H1 (cell line): ENCODE measurements around the gene SUV39H2. TPM values are rescaled to one million over a fixed set of nuclear protein-coding genes. Genes with fewer than 3 reads are reported as not detected.

Experiments
- CTCF ChIA-PET: fragments of 300-600 bp; sonication (Branson Sonifier 250); formaldehyde crosslinking; loops from one replicate; lab custom pipeline; 2021; ENCODE audit not compliant: partially characterized antibody; lab: Charles Lee
- POLR2A ChIA-PET: fragments of 300-600 bp; sonication (Branson Sonifier 250); formaldehyde crosslinking; loops from one replicate; lab custom pipeline; 2021; ENCODE audit warnings: inconsistent platforms; ENCODE audit not compliant: partially characterized antibody; lab: Charles Lee
- DNase-seq, 2 experiments: peaks; one replicate each; pipeline versions ENCODE4 v3.0.0 to v3.0.0-alpha.2; 2010 to 2022; ENCODE audit warnings: low spot score in 2 of 2, low read depth in 1 of 2, mixed read lengths in 1 of 2
- FAIRE-seq: peaks from 2 replicates; lab custom pipeline; 2011; peaks lifted over from hg19 to GRCh38; lab: Jason Lieb, UNC
- H2AFZ ChIP-seq: 2 replicates; pipeline ENCODE4 v1.8.1; 2012; ENCODE audit warnings: low read length, inconsistent platforms
- H2AK5ac ChIP-seq: 2 replicates; pipeline ENCODE4 v1.6.1; 2013; ENCODE audit warnings: low read depth, low read length
- H2BK120ac ChIP-seq: replicated peaks from 2 replicates; pipeline ENCODE3; 2013; ENCODE audit warnings: low read depth, low read length, inconsistent platforms
- H2BK12ac ChIP-seq: 2 replicates; pipeline ENCODE4 v1.6.1; 2013; ENCODE audit warnings: low read depth, low read length
- H2BK15ac ChIP-seq: 2 replicates; pipeline ENCODE4 v1.6.1; 2013; ENCODE audit warnings: low read length
- H2BK20ac ChIP-seq: 2 replicates; pipeline ENCODE4 v1.6.1; 2013; ENCODE audit warnings: low read length
- H2BK5ac ChIP-seq: 2 replicates; pipeline ENCODE4 v1.6.1; 2013; ENCODE audit warnings: low read depth, low read length
- H3K14ac ChIP-seq: 2 replicates; pipeline ENCODE4 v1.6.1; 2013; ENCODE audit warnings: inconsistent platforms; ENCODE audit not compliant: insufficient read length
- H3K18ac ChIP-seq: 2 replicates; pipeline ENCODE4 v1.6.1; 2013; ENCODE audit warnings: low read length; ENCODE audit errors: extremely low read depth
- H3K23ac ChIP-seq: 2 replicates; pipeline ENCODE4 v1.6.1; 2013; ENCODE audit warnings: inconsistent platforms; ENCODE audit not compliant: insufficient read length
- H3K23me2 ChIP-seq: 2 replicates; pipeline ENCODE4 v1.6.1; 2013; ENCODE audit warnings: low read depth, low read length
- H3K27ac ChIP-seq: 2 replicates; pipeline ENCODE4 v1.6.1; 2011; ENCODE audit warnings: low read depth, low read length, inconsistent platforms
- H3K27me3 ChIP-seq, 4 experiments: replicated peaks in 1 of 4; 1 replicate in 1 of 4; 2 replicates in 3 of 4; pipeline versions ENCODE4 v1.6.1 to v1.8.1; 2011 to 2013; ENCODE audit warnings: low read length in 3 of 4, mild to moderate bottlenecking in 3 of 4, inconsistent platforms in 2 of 4, mixed read lengths in 2 of 4, moderate library complexity in 1 of 4; ENCODE audit not compliant: control insufficient read depth in 3 of 4, insufficient read depth in 3 of 4; ENCODE audit errors: extremely low read depth in 1 of 4
- H3K36me3 ChIP-seq, 4 experiments: 2 replicates each; pipeline versions ENCODE4 v1.6.1 to v1.8.1; 2011 to 2013; ENCODE audit warnings: mild to moderate bottlenecking in 4 of 4, low read length in 3 of 4, moderate library complexity in 2 of 4, control low read depth in 1 of 4, inconsistent platforms in 1 of 4; ENCODE audit not compliant: insufficient read depth in 4 of 4, control insufficient read depth in 2 of 4
- H3K4ac ChIP-seq: replicated peaks from 2 replicates; pipeline ENCODE3; 2013; ENCODE audit warnings: low read length, low read depth, mixed read lengths, inconsistent platforms; ENCODE audit not compliant: insufficient read length
- H3K4me1 ChIP-seq, 4 experiments: replicated peaks in 1 of 4; 1 replicate in 1 of 4; 2 replicates in 3 of 4; pipeline versions ENCODE4 v1.6.1 to v1.8.1; 2011 to 2013; ENCODE audit warnings: low read length in 3 of 4, inconsistent platforms in 2 of 4, mixed read lengths in 1 of 4; ENCODE audit not compliant: insufficient read depth in 4 of 4, control insufficient read depth in 3 of 4
- H3K4me2 ChIP-seq, 2 experiments: 2 replicates each; pipeline versions ENCODE4 v1.6.1 to v1.8.1; 2011 to 2013; ENCODE audit warnings: low read depth in 2 of 2, low read length in 2 of 2, control low read depth in 1 of 2, inconsistent platforms in 1 of 2, mild to moderate bottlenecking in 1 of 2; ENCODE audit not compliant: insufficient read depth in 1 of 2
- H3K4me3 ChIP-seq, 4 experiments: fragments of 200-600, 300-600 bp in 1 of 4; sonication (generic), shearing (Covaris generic), sonication (Bioruptor Twin) in 1 of 4; 2 replicates each; pipeline versions ENCODE4 v1.5.1 to v1.8.1; 2011 to 2016; ENCODE audit warnings: low read length in 4 of 4, low read depth in 3 of 4, control low read depth in 2 of 4, inconsistent platforms in 2 of 4, mild to moderate bottlenecking in 2 of 4, mixed read lengths in 1 of 4, moderate library complexity in 1 of 4; ENCODE audit not compliant: insufficient read depth in 2 of 4; ENCODE audit errors: extremely low read depth in 1 of 4
- H3K56ac ChIP-seq: replicated peaks from 2 replicates; pipeline ENCODE3; 2013; ENCODE audit warnings: low read depth, mild to moderate bottlenecking, mixed read lengths, low read length, inconsistent platforms; ENCODE audit not compliant: insufficient read length
- H3K79me1 ChIP-seq: 2 replicates; pipeline ENCODE4 v1.6.1; 2013; ENCODE audit warnings: low read depth, low read length, control low read depth
- H3K79me2 ChIP-seq, 2 experiments: 2 replicates each; pipeline versions ENCODE4 v1.6.1 to v1.8.1; 2012 to 2013; ENCODE audit warnings: low read length in 2 of 2, mild to moderate bottlenecking in 2 of 2, inconsistent platforms in 1 of 2; ENCODE audit not compliant: insufficient read depth in 2 of 2, control insufficient read depth in 1 of 2
- H3K9ac ChIP-seq, 4 experiments: replicated peaks in 1 of 4; 1 replicate in 1 of 4; 2 replicates in 3 of 4; pipeline versions ENCODE4 v1.6.1 to v1.8.1; 2011 to 2013; ENCODE audit warnings: low read depth in 3 of 4, low read length in 3 of 4, control low read depth in 2 of 4, mild to moderate bottlenecking in 2 of 4, moderate library complexity in 2 of 4, inconsistent platforms in 1 of 4; ENCODE audit errors: extremely low read depth in 1 of 4
- H3K9me3 ChIP-seq, 2 experiments: 2 replicates each; pipeline versions ENCODE4 v1.6.1 to v1.8.1; 2012 to 2013; ENCODE audit warnings: mild to moderate bottlenecking in 2 of 2, moderate library complexity in 2 of 2, control low read depth in 1 of 2, inconsistent platforms in 1 of 2, low read depth in 1 of 2, low read length in 1 of 2, mixed read lengths in 1 of 2; ENCODE audit not compliant: insufficient read depth in 2 of 2
- H4K20me1 ChIP-seq, 2 experiments: replicated peaks in 1 of 2; 2 replicates each; pipeline versions ENCODE3 to v1.8.1; 2011 to 2013; ENCODE audit warnings: inconsistent platforms in 2 of 2, low read length in 2 of 2, mild to moderate bottlenecking in 1 of 2; ENCODE audit not compliant: insufficient read depth in 2 of 2, control insufficient read depth in 1 of 2
- H4K5ac ChIP-seq: 2 replicates; pipeline ENCODE4 v1.6.1; 2013; ENCODE audit warnings: low read length, low read depth, mixed read lengths, inconsistent platforms; ENCODE audit not compliant: insufficient read length
- H4K8ac ChIP-seq: 2 replicates; pipeline ENCODE4 v1.8.0; 2013; ENCODE audit warnings: mild to moderate bottlenecking, moderate library complexity, low read length, inconsistent platforms; ENCODE audit not compliant: insufficient read depth; ENCODE audit errors: extremely low read depth
- H4K91ac ChIP-seq: replicated peaks from 2 replicates; pipeline ENCODE3; 2013; ENCODE audit warnings: low read length, mixed read lengths, inconsistent platforms; ENCODE audit not compliant: insufficient read length
- ASH2L ChIP-seq: fragments of 200-600, 300-600 bp; sonication (generic); IDR thresholded peaks from one replicate; pipeline ENCODE4 v1.7.1; 2017; ENCODE audit warnings: low read length
- CREB1 ChIP-seq: IDR thresholded peaks from 2 replicates; pipeline ENCODE4 v1.6.1; 2012; ENCODE audit warnings: inconsistent platforms
- EGR1 ChIP-seq: IDR thresholded peaks from 2 replicates; pipeline ENCODE4 v1.6.1; 2011; ENCODE audit warnings: low read depth, low read length, borderline replicate concordance
- JUND ChIP-seq: IDR thresholded peaks from 2 replicates; pipeline ENCODE4 v1.6.1; 2011; ENCODE audit warnings: mild to moderate bottlenecking, improper control_type of control experiment, low read length
- PHF8 ChIP-seq: fragments of 200-600 bp; sonication (generic); conservative IDR thresholded peaks from 2 replicates; pipeline ENCODE4 v1.7.1; 2012; ENCODE audit warnings: low read depth, mild to moderate bottlenecking, inconsistent platforms, low read length, moderate library complexity
- POLR2A ChIP-seq, 2 experiments: IDR thresholded peaks; 1 replicate in 1 of 2; 2 replicates in 1 of 2; pipeline ENCODE4 v1.6.1; 2011; ENCODE audit warnings: low read depth in 2 of 2, low read length in 2 of 2, mild to moderate bottlenecking in 2 of 2; ENCODE audit errors: control extremely low read depth in 1 of 2
- POLR2AphosphoS5 ChIP-seq: IDR thresholded peaks from 2 replicates; pipeline ENCODE4 v1.6.1; 2011; ENCODE audit warnings: low read depth, low read length
- SAP30 ChIP-seq: fragments of 300-600 bp; sonication (generic); IDR thresholded peaks from 2 replicates; pipeline ENCODE4 v1.7.1; 2012; ENCODE audit warnings: low read length, moderate library complexity, mild to moderate bottlenecking, inconsistent platforms; ENCODE audit not compliant: insufficient read depth, insufficient replicate concordance
- SP4 ChIP-seq: IDR thresholded peaks from 2 replicates; pipeline ENCODE4 v1.6.1; 2012; ENCODE audit warnings: low read length, inconsistent platforms
- ZNF274 ChIP-seq: IDR thresholded peaks from 2 replicates; pipeline ENCODE4 v1.7.0; 2012; ENCODE audit warnings: low read length, borderline replicate concordance; ENCODE audit errors: extremely low read depth
- WGBS, 2 experiments: shearing (Covaris generic) in 1 of 2; methylation state at CpG; one replicate each; pipeline versions ENCODE4 v1.1.6 to v1.1.7; 2013 to 2015; ENCODE audit warnings: low lambda C conversion rate in 2 of 2, mixed read lengths in 2 of 2, inconsistent platforms in 1 of 2, low coverage in 1 of 2, missing lambda C conversion rate in 1 of 2; ENCODE audit not compliant: insufficient replicate concordance in 2 of 2, insufficient coverage in 1 of 2, insufficient read length in 1 of 2; ENCODE audit errors: extremely low coverage in 1 of 2, missing lambda C conversion rate in 1 of 2; 5-methylcytosine and 5-hydroxymethylcytosine counted together
- polyA plus RNA-seq, 7 experiments: library from polyadenylated mRNA; depleted of rRNA in 3 of 7; stranded (reverse) in 5 of 7; unstranded in 2 of 7; fragments of >200 nt in 5 of 7; fragments of 200-250 nt in 2 of 7; gene quantifications; 1 replicate in 5 of 7; 2 replicates in 1 of 7; 4 replicates in 1 of 7; pipeline versions ENCODE4 v1.2.1 to v1.2.3, GENCODE V29; 2011 to 2013; ENCODE audit warnings: missing spikeins in 2 of 7, mixed read lengths in 2 of 7
- total RNA-seq: library from RNA; stranded (reverse); fragmentation: NEBNext Ultra II Directional; extraction: Animal tissue kit (Norgen Biotek cat#: 25700); gene quantifications from 2 replicates; pipeline ENCODE4 v1.2.1, GENCODE V29; 2021
- TF ChIP-seq, protein P1 (sequence below): IDR thresholded peaks from 2 replicates; pipeline ENCODE4 v1.6.1; 2012; ENCODE audit warnings: inconsistent platforms

The SUV39H2 gene
- total and polyA plus RNA-seq, 2 of the 8 experiments (the other 6 are each of a cell fraction or from before 2014, with no cell fraction given) = 19.4 to 62.3 TPM

GRCh38 chr10:14879124-14879927 is 660 bp downstream of the SUV39H2 start:
- peak overlapping the region; percentile 68 to 80 for H3K4me2 ChIP-seq
- H3K4ac ChIP-seq = no peak overlapping the region
- H4K20me1 ChIP-seq = peaks cover 12 to 13% of the 10 kb centered on the region in 2 experiments
- no peak overlapping the region for H2BK20ac ChIP-seq
- no peak overlapping the region for H2BK15ac ChIP-seq
- H3K14ac ChIP-seq = no peak overlapping the region
- peaks cover 7% of the 10 kb centered on the region for H3K23me2 ChIP-seq
- H4K5ac ChIP-seq = peak overlapping the region; percentile 44
- no peak overlapping the region for H2BK120ac ChIP-seq
- peaks cover 3 to 11% (median 7%) of the 10 kb centered on the region in 4 experiments; a peak in 6 of 7 replicates for H3K4me1 ChIP-seq
- no peaks in the 10 kb centered on the region for H3K27me3 ChIP-seq
- H2AFZ ChIP-seq = no peak overlapping the region
- peak overlapping the region; percentile 89 to 99 (median 92) for H3K9ac ChIP-seq
- H3K79me2 ChIP-seq = peaks cover 13 to 58% of the 10 kb centered on the region in 2 experiments
- WGBS, 2 experiments = 2% methylated on average over 41 of the region's 60 CpGs; no CpG with 5 or more reads in 1 of the 2 experiments
- POLR2A ChIA-PET = interaction anchor here (0.7 to 2.8 kb wide), 24 partner anchors 9 to 89 kb away, joined by 3 to 32 read pairs (median 4); partner anchors contain the start of genes CDNF, DCLRE1C, HSPA14 and MEIG1
- peak overlapping the region; percentile 79 to 93 (median 88) for H3K4me3 ChIP-seq
- DNase-seq = no peak
- no peak overlapping the region for H2BK12ac ChIP-seq
- no peak overlapping the region for H2AK5ac ChIP-seq
- H4K91ac ChIP-seq = no peak overlapping the region
- H3K23ac ChIP-seq = no peak overlapping the region
- peaks cover 0 to 17% (median 3%) of the 10 kb centered on the region in 4 experiments; a peak in 4 of 8 replicates for H3K36me3 ChIP-seq
- FAIRE-seq = no peak
- H3K18ac ChIP-seq = peak overlapping the region; percentile 54; the same call in 1 of the 2 replicates
- peak overlapping the region; percentile 48; the same call in 1 of the 2 replicates for H2BK5ac ChIP-seq
- peak overlapping the region; percentile 66 for H3K56ac ChIP-seq
- no peaks in the 10 kb centered on the region for H3K9me3 ChIP-seq
- CTCF ChIA-PET = interaction anchor here (1.5 to 3.3 kb wide), 4 partner anchors 10 to 220 kb away, joined by 3 to 19 read pairs (median 4); no protein-coding TSS in a partner anchor
- no peaks in the 10 kb centered on the region; the same call in 1 of the 2 replicates for H3K79me1 ChIP-seq
- H3K27ac ChIP-seq = peak overlapping the region; percentile 92
- H4K8ac ChIP-seq = peak overlapping the region; percentile 93; the same call in 1 of the 2 replicates
- peak in 1 of 2 experiments; percentile 38; a peak in 1 of 3 replicates for TF ChIP-seq POLR2A (IDR thresholded peaks at IDR 0.05; ENCODE audit: control extremely low read depth in 1 of 2, low read depth in 2 of 2, low read length in 2 of 2)
- TF ChIP-seq PHF8 = peak; percentile 46
- TF ChIP-seq POLR2AphosphoS5 = peak; percentile 56
- no peak for TF ChIP-seq SP4
- peak; percentile 15 for TF ChIP-seq SAP30
- TF ChIP-seq, protein P1, sequence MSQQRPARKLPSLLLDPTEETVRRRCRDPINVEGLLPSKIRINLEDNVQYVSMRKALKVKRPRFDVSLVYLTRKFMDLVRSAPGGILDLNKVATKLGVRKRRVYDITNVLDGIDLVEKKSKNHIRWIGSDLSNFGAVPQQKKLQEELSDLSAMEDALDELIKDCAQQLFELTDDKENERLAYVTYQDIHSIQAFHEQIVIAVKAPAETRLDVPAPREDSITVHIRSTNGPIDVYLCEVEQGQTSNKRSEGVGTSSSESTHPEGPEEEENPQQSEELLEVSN = peak; percentile 42; the same call in 1 of the 2 replicates
- no peak for TF ChIP-seq CREB1
- TF ChIP-seq JUND = 0 out of 2 replicates have a peak, but pooled peaks have one; percentile 4
- TF ChIP-seq ZNF274 = no peak
- TF ChIP-seq EGR1 = no peak
- TF ChIP-seq ASH2L = no peak
